SK-N-MC (cell line): ENCODE measurements around the gene GRIK4.

Source experiments
- DNase-seq: peaks from one replicate; pipeline ENCODE4 v3.0.0-alpha.2; 2011; ENCODE audit warnings: low read depth, low spot score
- H3K27ac ChIP-seq: fragments of 200-600 bp; sonication (generic); 2 replicates; pipeline ENCODE4 v1.5.1; 2016; ENCODE audit warnings: mixed run types
- H3K36me3 ChIP-seq: fragments of 200-600 bp; sonication (generic); 2 replicates; pipeline ENCODE4 v1.6.1; 2017; ENCODE audit warnings: antibody characterized with exemption, low read length, mixed read lengths; ENCODE audit not compliant: insufficient read depth
- H3K4me3 ChIP-seq: fragments of 200-600 bp; sonication (generic); 2 replicates; pipeline ENCODE4 v1.5.1; 2016
- H3K9ac ChIP-seq: fragments of 200-600 bp; sonication (generic); 2 replicates; pipeline ENCODE4 v1.8.0; 2017; ENCODE audit warnings: mixed run types, mixed read lengths; ENCODE audit not compliant: insufficient read length
- H3K9me3 ChIP-seq: fragments of 200-600 bp; sonication (generic); 2 replicates; pipeline ENCODE4 v1.6.1; 2017; ENCODE audit warnings: low read depth, mild to moderate bottlenecking, antibody characterized with exemption, low read length, moderate library complexity, mixed read lengths
- EZH2 ChIP-seq: fragments of 200-600 bp; sonication (generic); IDR thresholded peaks from one replicate; pipeline ENCODE4 v1.6.1; 2017; ENCODE audit warnings: antibody characterized with exemption
- FOXP2 ChIP-seq: optimal IDR thresholded peaks from 2 replicates; pipeline ENCODE3; 2011; ENCODE audit warnings: mild to moderate bottlenecking, moderate library complexity; ENCODE audit not compliant: insufficient read depth; ENCODE audit errors: extremely low read length, control extremely low read depth
- POLR2AphosphoS5 ChIP-seq: IDR thresholded peaks from 2 replicates; pipeline ENCODE4 v1.6.1; 2012; ENCODE audit warnings: mild to moderate bottlenecking, low read depth, low read length, borderline replicate concordance

Gene GRIK4

DNA sequence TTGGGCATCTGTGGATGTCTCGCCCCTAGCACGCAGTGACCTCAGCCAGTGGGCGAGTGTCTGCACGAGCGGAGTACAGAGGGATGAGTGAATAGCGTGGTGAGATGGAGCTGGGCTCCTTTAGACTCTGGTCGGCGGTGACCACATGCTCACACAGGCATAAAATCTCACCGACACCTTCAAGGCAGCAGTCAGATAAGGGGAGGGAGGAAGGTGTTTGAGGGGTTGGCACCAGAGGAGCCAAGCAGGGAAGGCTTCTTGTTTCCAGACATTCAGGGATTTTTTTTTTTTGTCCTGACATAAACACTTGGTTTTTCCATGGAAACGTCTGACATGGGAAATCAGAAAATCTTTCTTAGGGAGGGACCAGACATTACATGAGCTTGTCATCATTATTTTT is 35.8 kb downstream of the GRIK4 start:
- no peak for DNase-seq
- Histone ChIP-seq H3K27ac (no peak overlapping the region), H3K4me3 (no peak overlapping the region), H3K9me3 (no peaks in the 10 kb centered on the region), H3K9ac (no peak overlapping the region), H3K36me3 (no peaks in the 10 kb centered on the region)
- TF ChIP-seq FOXP2 (no peak), EZH2 (no peak), POLR2AphosphoS5 (no peak)

GRCh38 chr11:120547811-120548681 is 36.5 kb downstream of the GRIK4 start:
- Histone ChIP-seq H3K4me3 (no peak overlapping the region), H3K36me3 (no peaks in the 10 kb centered on the region), H3K9ac (no peak overlapping the region), H3K27ac (no peak overlapping the region), H3K9me3 (no peaks in the 10 kb centered on the region)
- DNase-seq: no peak
- TF ChIP-seq FOXP2 (no peak), POLR2AphosphoS5 (no peak), EZH2 (no peak)

- Histone ChIP-seq H3K27ac (no peak overlapping the region), H3K36me3 (no peaks in the 10 kb centered on the region), H3K9me3 (no peaks in the 10 kb centered on the region), H3K9ac (no peak overlapping the region), H3K4me3 (no peak overlapping the region)
- no peak for DNase-seq
- TF ChIP-seq FOXP2 (no peak), EZH2 (no peak), POLR2AphosphoS5 (no peak)
These were observed 37.2 kb downstream of the GRIK4 start for GRCh38 chr11:120548682-120549209.

- H3K9me3 ChIP-seq: no peaks in the 10 kb centered on the region
These were observed 37.8 kb downstream of the GRIK4 start for GRCh38 chr11:120549346-120549745.

GRCh38 chr11:120550007-120550406 is 38.5 kb downstream of the GRIK4 start:
- H3K9me3 ChIP-seq: no peaks in the 10 kb centered on the region
- DNase-seq: no peak
- no peak overlapping the region for H3K27ac ChIP-seq
- no peak overlapping the region for H3K9ac ChIP-seq
- no peak for TF ChIP-seq FOXP2
- TF ChIP-seq EZH2: no peak
- TF ChIP-seq POLR2AphosphoS5: no peak
- H3K4me3 ChIP-seq: no peak overlapping the region
- no peaks in the 10 kb centered on the region for H3K36me3 ChIP-seq

More at GRCh38 chr11:120549346-120549745, 37.8 kb downstream of the GRIK4 start:
- H3K4me3 ChIP-seq: no peak overlapping the region
- TF ChIP-seq FOXP2 (no peak), POLR2AphosphoS5 (no peak), EZH2 (no peak)
- H3K27ac ChIP-seq: no peak overlapping the region
- no peak overlapping the region for H3K9ac ChIP-seq
- H3K36me3 ChIP-seq: no peaks in the 10 kb centered on the region
- DNase-seq: no peak

DNA sequence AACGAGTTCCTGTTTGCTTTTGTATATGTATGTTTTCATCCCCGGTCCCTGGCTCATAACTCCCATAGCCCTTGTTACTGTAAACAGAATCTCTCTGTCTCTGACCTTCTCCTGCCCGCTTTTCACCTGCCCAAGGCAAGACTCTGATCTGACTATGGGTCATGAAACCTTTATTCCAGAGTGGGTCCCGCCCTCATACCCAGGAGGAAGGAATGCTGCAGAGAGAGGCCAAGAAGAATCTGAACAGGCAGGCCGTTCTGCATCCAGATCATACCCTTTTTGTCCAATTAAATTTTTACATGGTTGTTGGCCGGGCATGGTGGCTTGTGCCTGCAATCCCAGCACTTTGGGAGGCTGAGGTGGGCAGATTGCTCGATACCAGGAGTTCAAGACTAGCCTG is 39.6 kb downstream of the GRIK4 start:
- Histone ChIP-seq H3K36me3 (no peaks in the 10 kb centered on the region), H3K9me3 (no peaks in the 10 kb centered on the region), H3K4me3 (no peak overlapping the region), H3K9ac (no peak overlapping the region), H3K27ac (no peak overlapping the region)
- DNase-seq: no peak
- no peak for TF ChIP-seq FOXP2
- no peak for TF ChIP-seq EZH2
- no peak for TF ChIP-seq POLR2AphosphoS5

DNA sequence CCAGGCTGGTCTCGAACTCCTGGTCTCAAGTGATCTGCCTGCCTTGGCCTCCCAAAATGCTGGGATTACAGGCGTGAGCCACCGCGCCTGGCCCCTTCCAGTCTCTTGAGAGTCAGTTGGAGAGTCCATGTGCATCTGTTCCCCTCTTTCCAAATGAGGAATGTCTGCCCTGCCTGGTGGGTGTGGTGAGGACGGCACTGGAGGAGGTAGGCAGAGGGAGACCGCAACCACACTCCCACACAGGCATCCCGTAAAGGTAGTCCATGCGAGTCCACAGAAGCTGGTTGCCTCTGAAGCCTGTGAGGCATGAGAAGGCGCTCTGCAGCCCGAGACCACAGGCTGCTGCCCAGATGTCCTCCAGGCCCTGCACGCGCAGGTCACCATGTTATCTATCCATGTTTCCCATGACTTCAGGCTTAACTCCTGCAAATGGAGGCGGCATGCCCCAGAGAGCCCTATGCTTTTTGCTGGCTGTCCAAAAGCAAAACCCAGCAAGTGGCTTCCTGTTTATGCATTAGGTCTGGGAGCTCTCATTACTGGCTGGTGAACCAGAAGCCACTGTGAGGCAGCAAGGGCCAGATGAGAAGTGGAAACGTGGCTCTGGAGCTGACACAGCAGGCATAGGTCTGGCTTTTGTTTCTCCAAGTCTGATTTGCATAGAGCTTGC is 43.4 kb downstream of the GRIK4 start:
- Histone ChIP-seq H3K9me3 (no peaks in the 10 kb centered on the region), H3K9ac (no peak overlapping the region), H3K36me3 (no peaks in the 10 kb centered on the region), H3K4me3 (no peak overlapping the region), H3K27ac (no peak overlapping the region)
- TF ChIP-seq POLR2AphosphoS5 (no peak), FOXP2 (no peak), EZH2 (no peak)
- DNase-seq: no peak

DNA sequence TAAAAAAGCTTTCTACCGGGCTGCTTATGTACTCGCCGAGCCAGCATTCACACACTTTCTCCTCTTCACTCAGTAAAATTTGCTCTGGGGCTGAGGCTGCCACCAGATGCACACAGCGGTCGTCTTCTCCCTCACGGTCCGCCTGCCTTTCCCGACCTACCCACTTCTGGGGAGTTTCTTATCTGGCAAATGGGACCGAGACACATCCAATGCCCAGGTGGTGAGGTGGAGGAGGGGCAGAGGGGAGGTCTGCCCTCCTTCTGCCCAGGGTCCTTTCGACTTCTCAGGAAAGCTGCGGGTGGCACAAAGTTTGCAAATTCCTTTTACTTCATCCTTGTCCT is 43.9 kb downstream of the GRIK4 start:
- no peak overlapping the region for H3K4me3 ChIP-seq
- no peak for TF ChIP-seq POLR2AphosphoS5
- no peak for TF ChIP-seq EZH2
- no peak for TF ChIP-seq FOXP2
- no peak for DNase-seq
- no peak overlapping the region for H3K9ac ChIP-seq
- H3K27ac ChIP-seq: no peak overlapping the region
- no peaks in the 10 kb centered on the region for H3K9me3 ChIP-seq
- no peaks in the 10 kb centered on the region for H3K36me3 ChIP-seq

DNA sequence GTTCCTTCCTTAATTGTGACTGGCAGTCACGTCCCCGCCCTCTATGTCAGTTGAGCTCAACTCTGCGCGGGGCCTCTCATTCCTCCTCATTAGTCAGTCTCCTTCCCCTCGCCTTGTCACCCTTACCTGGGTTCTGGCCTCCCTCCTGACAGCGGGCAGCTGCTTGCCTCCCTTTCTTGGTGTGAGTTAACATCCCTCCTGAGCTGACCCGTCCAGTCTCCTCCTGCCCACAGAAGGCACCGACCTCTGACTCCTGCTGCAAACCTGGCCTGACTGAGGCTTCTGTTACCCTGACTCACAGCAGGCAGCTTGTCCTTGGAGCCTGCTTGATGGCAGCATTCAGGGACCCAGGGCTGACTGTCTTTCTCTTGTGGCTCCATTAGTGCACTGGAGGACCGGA is 45.2 kb downstream of the GRIK4 start:
- Histone ChIP-seq H3K9me3 (no peaks in the 10 kb centered on the region), H3K27ac (no peak overlapping the region), H3K36me3 (no peaks in the 10 kb centered on the region), H3K4me3 (no peak overlapping the region), H3K9ac (no peak overlapping the region)
- no peak for TF ChIP-seq FOXP2
- TF ChIP-seq EZH2: no peak
- no peak for TF ChIP-seq POLR2AphosphoS5
- DNase-seq: no peak
